Spinal cord (tissue), 10 donors: ENCODE data around the gene NR1H2. TPM values are rescaled to one million over a fixed set of nuclear protein-coding genes. Genes with fewer than 3 reads are reported as not detected.

Experiments used
- DNase-seq, 6 donors: peaks; one replicate each; pipeline versions ENCODE4 v3.0.0 to v3.0.0-alpha.2; 2013 to 2015; ENCODE audit warnings: low spot score in 6 of 6, low read depth in 4 of 6
- H3K27ac ChIP-seq: one replicate; pipeline ENCODE4 v1.5.1; 2013; ENCODE audit warnings: low read depth, low read length, control low read depth
- H3K27me3 ChIP-seq: one replicate; pipeline ENCODE4 v1.6.1; 2013; ENCODE audit warnings: low read length; ENCODE audit not compliant: control insufficient read depth, insufficient read depth
- H3K36me3 ChIP-seq: one replicate; pipeline ENCODE4 v1.6.1; 2013; ENCODE audit warnings: low read length; ENCODE audit not compliant: control insufficient read depth, insufficient read depth
- H3K4me1 ChIP-seq: one replicate; pipeline ENCODE4 v1.6.1; 2013; ENCODE audit warnings: low read length; ENCODE audit not compliant: control insufficient read depth, insufficient read depth
- H3K4me3 ChIP-seq: one replicate; pipeline ENCODE4 v1.5.1; 2013; ENCODE audit warnings: low read depth, low read length, control low read depth
- H3K9me3 ChIP-seq: one replicate; pipeline ENCODE4 v1.6.1; 2013; ENCODE audit warnings: low read length; ENCODE audit not compliant: control insufficient read depth, insufficient read depth
- WGBS: methylation state at CpG from one replicate; pipeline ENCODE4 v1.1.5; 2013; ENCODE audit warnings: missing lambda C conversion rate; ENCODE audit not compliant: insufficient coverage; 5-methylcytosine and 5-hydroxymethylcytosine counted together
- polyA plus RNA-seq, 2 donors: library from polyadenylated mRNA; unstranded; fragments of 120-200 nt; gene quantifications; one replicate each; pipeline ENCODE4 v1.2.1, GENCODE V29; 2013; ENCODE audit not compliant: insufficient read length in 2 of 2
- total RNA-seq, 2 donors: library from RNA; depleted of rRNA in 1 of 2; stranded (reverse); fragments of 120-200 nt in 1 of 2; fragments of >200 nt in 1 of 2; gene quantifications; one replicate each; pipeline versions ENCODE4 v1.2.3 to v1.2.4, GENCODE V29; 2013 to 2014
- donor health status: healthy.

NR1H2 gene
- total and polyA plus RNA-seq, 4 donors = 24.4 to 45.2 (median 36.7) TPM

- 94% methylated on average over 18 of the region's 21 CpGs for WGBS
Observed at GRCh38 chr19:50413531-50413930, 37.3 kb downstream of the NR1H2 start.

GRCh38 chr19:50414864-50415660 is 38.8 kb downstream of the NR1H2 start:
- peaks cover 54% of the 10 kb centered on the region for H3K36me3 ChIP-seq
- H3K9me3 ChIP-seq = no peaks in the 10 kb centered on the region
- H3K27ac ChIP-seq = no peak overlapping the region
- peak in 3 of 6 donors; percentile 22 to 70 (median 64) for DNase-seq
- peaks cover 29% of the 10 kb centered on the region for H3K27me3 ChIP-seq
- WGBS = 46% methylated on average over 30 of the region's 37 CpGs
- H3K4me1 ChIP-seq = peaks cover 16% of the 10 kb centered on the region
- no peak overlapping the region for H3K4me3 ChIP-seq

More at GRCh38 chr19:50413531-50413930, 37.3 kb downstream of the NR1H2 start:
- no peaks in the 10 kb centered on the region for H3K9me3 ChIP-seq
- H3K4me1 ChIP-seq = peaks cover 12% of the 10 kb centered on the region
- no peak for DNase-seq
- H3K27ac ChIP-seq = no peak overlapping the region
- H3K27me3 ChIP-seq = peaks cover 14% of the 10 kb centered on the region
- H3K36me3 ChIP-seq = peaks cover 68% of the 10 kb centered on the region
- no peak overlapping the region for H3K4me3 ChIP-seq

- no peak for DNase-seq
- Histone ChIP-seq H3K27ac (no peak overlapping the region), H3K4me3 (no peak overlapping the region), H3K4me1 (peaks cover 16% of the 10 kb centered on the region), H3K27me3 (peaks cover 33% of the 10 kb centered on the region), H3K36me3 (peaks cover 48% of the 10 kb centered on the region), H3K9me3 (no peaks in the 10 kb centered on the region)
- WGBS = 86% methylated on average over 20 of the region's 22 CpGs
Observed at GRCh38 chr19:50415661-50416033, 39.4 kb downstream of the NR1H2 start.

GRCh38 chr19:50416034-50416977 is 40.0 kb downstream of the NR1H2 start:
- Histone ChIP-seq H3K4me3 (no peak overlapping the region), H3K27ac (no peak overlapping the region), H3K36me3 (peaks cover 42% of the 10 kb centered on the region), H3K4me1 (peaks cover 16% of the 10 kb centered on the region), H3K9me3 (no peaks in the 10 kb centered on the region), H3K27me3 (peaks cover 35% of the 10 kb centered on the region)
- WGBS = 89% methylated on average over 32 of the region's 35 CpGs
- DNase-seq = no peak

GRCh38 chr19:50417111-50418081 is 41.1 kb downstream of the NR1H2 start:
- peaks cover 16% of the 10 kb centered on the region for H3K4me1 ChIP-seq
- no peak for DNase-seq
- H3K9me3 ChIP-seq = no peaks in the 10 kb centered on the region
- WGBS = 73% methylated on average over 30 of the region's 42 CpGs
- H3K27me3 ChIP-seq = peaks cover 35% of the 10 kb centered on the region
- no peak overlapping the region for H3K27ac ChIP-seq
- H3K4me3 ChIP-seq = no peak overlapping the region
- H3K36me3 ChIP-seq = peaks cover 42% of the 10 kb centered on the region

- Histone ChIP-seq H3K27ac (no peak within 1 kb of the TSS), H3K4me1 (peaks cover 16% of the 10 kb centered on the region), H3K4me3 (no peak within 1 kb of the TSS), H3K36me3 (peaks cover 39% of the 10 kb centered on the region), H3K27me3 (peaks cover 35% of the 10 kb centered on the region), H3K9me3 (no peaks in the 10 kb centered on the region)
- WGBS = 21% methylated on average over 28 of the region's 34 CpGs
- no peak for DNase-seq
Observed at GRCh38 chr19:50418176-50419021, 42.1 kb downstream of the NR1H2 start, which contains the start of gene SPIB. SPIB (plus strand) TSS chr19:50418938; CDS start chr19:50418963, 25 bp downstream.

GRCh38 chr19:50419022-50419579 is 42.8 kb downstream of the NR1H2 start:
- Histone ChIP-seq H3K27ac (no peak overlapping the region), H3K27me3 (peaks cover 35% of the 10 kb centered on the region), H3K36me3 (peaks cover 32% of the 10 kb centered on the region), H3K4me3 (no peak overlapping the region), H3K4me1 (peaks cover 16% of the 10 kb centered on the region), H3K9me3 (no peaks in the 10 kb centered on the region)
- 12% methylated on average over 12 of the region's 14 CpGs for WGBS
- no peak for DNase-seq

- Histone ChIP-seq H3K9me3 (no peaks in the 10 kb centered on the region), H3K4me1 (peaks cover 13% of the 10 kb centered on the region), H3K36me3 (peaks cover 29% of the 10 kb centered on the region), H3K27me3 (peaks cover 35% of the 10 kb centered on the region), H3K27ac (no peak overlapping the region), H3K4me3 (no peak overlapping the region)
- 15% methylated on average over 4 of the region's 8 CpGs for WGBS
- no peak for DNase-seq
Observed at GRCh38 chr19:50419580-50420035, 43.4 kb downstream of the NR1H2 start.
